Heart left ventricle (tissue), 13 donors: ENCODE measurements around the gene TGM2.
"Not testable (repeated sequence)": the region's sequence is repeated elsewhere in the genome, so short reads cannot be mapped to it uniquely, and the experiment has no call there.

Source experiments
- POLR2A ChIP-seq, 2 donors: fragments of 450-650 bp; IDR thresholded peaks; one replicate each; pipeline ENCODE4 v1.6.1; 2017; ENCODE audit warnings: antibody characterized with exemption in 2 of 2, mild to moderate bottlenecking in 2 of 2, moderate library complexity in 2 of 2
- TF ChIP-seq, protein P1 (sequence below), 12 donors: fragments of 200-600 bp; sonication (generic) in 4 of 12; IDR thresholded peaks; one replicate each; pipeline versions ENCODE4 v1.5.0 to v1.8.0; 2018 to 2022; ENCODE audit warnings: antibody characterized with exemption in 12 of 12, mild to moderate bottlenecking in 5 of 12
- donor health status: ischemic (EF 13 %, LVEDD 7.1; RV severe dilation, severe dysfunction).
- donor health status: DM: no; HTN: yes; CAD: no.
- donor health status: DM: no; HTN: no; CAD: no.
- donor health status: ischemic (EF 25% LVEDD 6.9; RV normal size, moderate dysfunction).
- donor health status: ischemic (EF 25% LVEDD 5.7; RV mildly dilated, moderate dysfunction).
- donor health status: ischemic (EF 35%, LVEDD 5.7; RV mildly dilated, moderate dysfunction).
- donor health status: nonischemic (EF 11% LVEDD 7.7; RV severe dilation, severe dysfunction).
- donor health status: DM: yes; HTN: yes; CAD: no.
- donor health status: PGD.
- donor health status: ischemic (EF 29% LVEDD 5.4; RV normal size, mild dysfunction).
- donor health status: nonischemic (EF 23%, LVEDD 6.1; RV moderate dilation, normal function).

DNA sequence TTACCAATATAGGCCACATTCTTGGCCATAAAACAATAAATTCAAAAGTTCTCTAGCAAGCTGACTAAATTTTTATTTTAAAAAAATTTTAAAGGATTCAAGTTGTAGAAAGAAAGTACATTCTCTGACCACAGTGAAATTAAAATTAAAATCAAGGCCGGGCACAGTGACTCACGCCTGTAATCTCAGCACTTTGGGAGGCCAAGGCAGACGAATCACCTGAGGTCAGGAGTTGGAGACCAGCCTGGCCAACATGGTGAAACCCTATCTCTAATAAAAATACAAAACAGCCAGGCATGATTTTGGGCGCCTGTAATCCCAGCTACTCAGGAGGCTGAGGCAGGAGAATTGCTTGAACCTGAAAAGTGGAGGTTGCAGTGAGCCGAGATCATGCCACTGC, 62.9 kb downstream of the TGM2 start:
- not testable (repeated sequence) for TF ChIP-seq POLR2A (IDR thresholded peaks at IDR 0.05)
- TF ChIP-seq, protein P1, sequence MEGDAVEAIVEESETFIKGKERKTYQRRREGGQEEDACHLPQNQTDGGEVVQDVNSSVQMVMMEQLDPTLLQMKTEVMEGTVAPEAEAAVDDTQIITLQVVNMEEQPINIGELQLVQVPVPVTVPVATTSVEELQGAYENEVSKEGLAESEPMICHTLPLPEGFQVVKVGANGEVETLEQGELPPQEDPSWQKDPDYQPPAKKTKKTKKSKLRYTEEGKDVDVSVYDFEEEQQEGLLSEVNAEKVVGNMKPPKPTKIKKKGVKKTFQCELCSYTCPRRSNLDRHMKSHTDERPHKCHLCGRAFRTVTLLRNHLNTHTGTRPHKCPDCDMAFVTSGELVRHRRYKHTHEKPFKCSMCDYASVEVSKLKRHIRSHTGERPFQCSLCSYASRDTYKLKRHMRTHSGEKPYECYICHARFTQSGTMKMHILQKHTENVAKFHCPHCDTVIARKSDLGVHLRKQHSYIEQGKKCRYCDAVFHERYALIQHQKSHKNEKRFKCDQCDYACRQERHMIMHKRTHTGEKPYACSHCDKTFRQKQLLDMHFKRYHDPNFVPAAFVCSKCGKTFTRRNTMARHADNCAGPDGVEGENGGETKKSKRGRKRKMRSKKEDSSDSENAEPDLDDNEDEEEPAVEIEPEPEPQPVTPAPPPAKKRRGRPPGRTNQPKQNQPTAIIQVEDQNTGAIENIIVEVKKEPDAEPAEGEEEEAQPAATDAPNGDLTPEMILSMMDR (IDR thresholded peaks at IDR 0.05): not testable (repeated sequence)
